HG03469 (cell line): ENCODE measurements around the gene ADGRL3.
"Not testable (repeated sequence)": the region's sequence is repeated elsewhere in the genome, so short reads cannot be mapped to it uniquely, and the experiment has no call there.

ENCODE experiments used
- ATAC-seq: cut with Tn5 transposase; IDR thresholded peaks from one replicate; pipeline ENCODE4 v1.9.1; 2021; ENCODE audit warnings: mild to moderate bottlenecking, moderate library complexity, moderate number of reproducible peaks; ENCODE audit not compliant: unreplicated experiment

The ADGRL3 gene

DNA sequence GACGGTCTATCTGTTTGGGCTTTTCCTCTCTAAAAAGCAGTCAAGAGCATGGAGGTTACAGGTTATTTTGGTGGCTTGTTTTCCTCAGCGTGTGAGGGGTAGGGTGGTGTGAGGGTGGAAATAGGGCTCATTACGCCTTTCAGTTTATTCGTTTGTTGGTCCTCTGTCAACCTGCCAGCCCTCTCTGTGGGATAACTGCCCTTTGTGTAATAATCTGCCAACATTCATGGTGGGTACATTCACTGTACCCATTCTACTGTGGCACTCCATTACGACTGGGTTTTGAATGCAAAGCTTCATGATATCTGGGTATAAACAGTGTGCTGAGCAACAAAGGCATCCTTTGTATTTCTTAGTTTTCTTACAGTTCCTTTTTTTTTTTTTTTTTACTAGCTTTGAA, 136.4 kb downstream of the ADGRL3 start:
- no peak for ATAC-seq

DNA sequence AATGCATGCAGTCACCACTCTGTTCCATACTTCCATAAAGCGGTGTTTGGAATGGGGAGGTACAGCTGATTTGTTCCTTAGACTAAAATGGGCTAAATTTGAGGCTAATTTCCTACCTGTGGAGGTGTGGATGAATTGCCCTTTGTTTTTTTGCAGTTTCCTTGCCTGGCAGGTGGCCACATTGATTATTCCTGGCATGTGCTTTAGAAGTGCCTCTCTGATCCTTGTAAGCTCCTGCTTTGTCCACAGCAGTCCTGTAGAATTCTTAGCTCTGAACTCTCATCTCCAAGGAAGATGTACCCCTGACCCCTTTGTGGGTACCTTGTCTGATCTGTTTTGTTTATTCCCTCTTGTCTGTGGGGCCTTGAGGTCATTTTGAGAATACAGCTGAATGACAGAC, 136.8 kb downstream of the ADGRL3 start:
- ATAC-seq: no peak

GRCh38 chr4:61342061-61342460, 141.9 kb downstream of the ADGRL3 start:
- ATAC-seq: no peak

DNA sequence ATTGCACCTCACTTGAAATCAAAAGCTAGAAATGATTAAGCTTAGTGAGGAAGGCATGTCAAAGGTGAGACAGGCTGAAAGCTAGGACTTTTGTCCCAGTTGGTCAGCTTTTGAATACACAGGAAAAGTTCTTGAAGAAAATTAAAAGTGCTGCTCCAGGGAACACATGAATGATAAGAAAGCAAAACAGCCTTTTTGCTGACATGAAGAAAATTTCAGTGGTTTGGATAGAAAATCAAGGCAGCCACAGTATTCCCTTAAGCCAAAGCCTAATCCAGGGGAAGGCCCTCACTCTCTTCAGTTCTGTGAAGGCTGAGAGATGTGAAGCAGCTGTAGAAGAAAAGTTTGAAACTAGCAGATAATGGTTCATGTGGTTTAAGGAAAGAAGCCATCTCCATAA, 150.8 kb downstream of the ADGRL3 start:
- no peak for ATAC-seq

GRCh38 chr4:61356696-61357095, 156.6 kb downstream of the ADGRL3 start:
- no peak for ATAC-seq

- ATAC-seq: no peak
These were observed 159.2 kb downstream of the ADGRL3 start for GRCh38 chr4:61359301-61359700.

DNA sequence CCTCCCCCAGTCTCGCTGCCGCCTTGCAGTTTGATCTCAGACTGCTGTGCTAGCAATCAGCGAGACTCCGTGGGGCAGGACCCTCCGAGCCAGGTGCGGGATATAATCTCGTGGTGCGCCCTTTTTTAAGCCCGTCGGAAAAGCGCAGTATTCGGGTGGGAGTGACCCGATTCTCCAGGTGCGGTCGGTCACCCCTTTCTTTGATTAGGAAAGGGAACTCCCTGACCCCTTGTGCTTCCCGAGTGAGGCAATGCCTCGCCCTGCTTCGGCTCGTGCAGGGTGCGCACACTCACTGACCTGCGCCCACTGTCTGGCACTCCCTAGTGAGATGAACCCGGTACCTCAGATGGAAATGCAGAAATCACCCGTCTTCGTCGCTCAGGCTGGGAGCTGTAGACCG, 172.7 kb downstream of the ADGRL3 start:
- not testable (repeated sequence) for ATAC-seq

GRCh38 chr4:61373901-61374440, 173.8 kb downstream of the ADGRL3 start:
- ATAC-seq: no peak

GRCh38 chr4:61374447-61374891, 174.3 kb downstream of the ADGRL3 start:
- ATAC-seq: no peak

GRCh38 chr4:61375301-61375700, 175.2 kb downstream of the ADGRL3 start:
- no peak for ATAC-seq

GRCh38 chr4:61376301-61376700, 176.2 kb downstream of the ADGRL3 start:
- no peak for ATAC-seq

DNA sequence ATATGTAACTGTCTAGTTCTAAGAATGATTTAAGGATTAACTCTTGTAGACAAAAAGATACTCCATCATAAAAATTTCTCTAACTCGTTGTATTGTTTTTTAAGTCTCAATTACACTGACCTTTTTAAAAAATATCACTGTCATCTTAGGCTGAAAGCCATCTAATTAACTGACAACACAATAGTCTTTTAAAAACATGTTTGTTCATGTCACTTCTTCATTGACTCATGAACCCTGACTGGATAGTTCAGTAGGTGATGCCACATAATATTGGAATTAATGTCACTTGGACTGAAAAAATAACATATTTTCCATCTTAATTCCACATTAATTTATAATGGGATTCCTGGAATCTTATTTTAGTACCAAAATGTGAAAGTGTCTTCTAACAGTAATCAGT, 179.3 kb downstream of the ADGRL3 start:
- ATAC-seq: no peak

GRCh38 chr4:61380865-61381264, 180.7 kb downstream of the ADGRL3 start:
- no peak for ATAC-seq

DNA sequence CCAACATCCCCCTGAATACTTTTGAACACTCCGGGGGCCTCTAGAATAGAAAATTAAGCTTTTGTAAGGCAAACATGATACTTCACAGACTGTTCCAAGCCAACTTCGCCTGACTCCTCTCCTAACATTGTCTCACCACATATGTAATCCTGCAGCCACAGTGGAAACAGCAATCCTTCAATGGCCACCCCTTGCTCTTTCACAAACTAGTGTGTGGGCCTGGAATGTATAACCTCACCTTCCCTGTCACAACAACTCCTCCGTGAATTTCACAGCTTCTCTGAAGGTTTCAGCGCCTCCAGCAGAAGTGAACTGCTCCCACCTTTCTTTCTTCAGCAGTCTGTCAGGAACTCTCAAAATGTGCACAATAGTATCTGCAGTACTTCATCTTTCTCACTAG, 185.1 kb downstream of the ADGRL3 start:
- ATAC-seq: no peak

DNA sequence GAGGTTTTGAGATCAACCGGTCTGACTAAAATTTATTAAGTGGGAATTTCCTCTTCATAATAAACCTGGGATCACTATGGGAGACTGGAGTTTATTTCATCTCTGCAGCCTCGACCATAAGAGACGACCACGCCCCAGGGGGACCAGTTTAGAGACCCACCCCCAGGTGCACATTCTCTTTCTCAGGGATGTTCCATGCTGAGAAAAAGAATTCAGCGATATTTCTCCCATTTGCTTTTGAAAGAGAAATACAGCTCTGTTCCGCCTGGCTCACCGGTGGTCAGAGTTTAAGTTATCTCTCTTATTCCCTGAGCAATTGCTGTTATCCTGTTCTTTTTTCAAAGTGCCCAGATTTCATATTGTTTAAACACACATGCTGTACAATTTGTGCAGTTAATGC, 187.2 kb downstream of the ADGRL3 start:
- not testable (repeated sequence) for ATAC-seq

DNA sequence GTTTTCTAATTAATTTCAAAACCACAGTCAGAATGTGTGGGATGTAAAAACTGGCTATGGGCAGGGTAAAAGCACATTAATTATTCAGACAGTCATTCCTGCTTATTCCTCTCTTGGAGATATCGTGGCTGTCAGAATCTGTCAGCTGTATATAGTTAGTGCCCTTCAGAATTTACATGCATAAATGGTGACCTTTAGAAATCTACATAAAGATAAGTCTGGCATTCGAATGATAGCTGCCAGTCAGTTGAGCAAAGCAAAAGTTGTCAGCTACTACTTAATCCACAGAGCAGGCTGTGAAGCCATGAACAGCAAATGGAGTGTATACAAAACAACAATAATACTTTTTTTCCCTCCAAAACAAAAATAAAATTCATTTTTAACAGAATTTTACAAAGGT, 189.5 kb downstream of the ADGRL3 start:
- no peak for ATAC-seq

GRCh38 chr4:61395754-61396153, 195.6 kb downstream of the ADGRL3 start:
- no peak for ATAC-seq

DNA sequence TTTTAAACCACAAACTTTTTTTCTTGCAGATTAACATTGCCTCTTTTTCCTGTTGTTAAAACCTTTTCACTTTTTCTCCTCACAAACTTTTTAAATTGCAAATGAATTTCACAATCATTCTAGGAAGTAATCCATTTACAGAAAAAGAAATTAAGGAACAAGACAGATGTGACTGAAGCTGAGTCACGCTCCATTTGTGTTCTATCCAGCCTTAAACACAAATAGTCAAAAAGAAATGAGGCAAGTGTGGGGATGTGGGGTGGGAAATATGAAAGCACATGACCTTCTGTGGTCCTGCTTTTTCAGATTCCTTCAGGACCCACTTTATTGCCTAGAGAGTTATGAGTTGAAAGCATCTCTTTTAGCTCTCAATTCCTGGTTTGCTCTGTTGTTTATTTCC, 197.0 kb downstream of the ADGRL3 start:
- no peak for ATAC-seq

DNA sequence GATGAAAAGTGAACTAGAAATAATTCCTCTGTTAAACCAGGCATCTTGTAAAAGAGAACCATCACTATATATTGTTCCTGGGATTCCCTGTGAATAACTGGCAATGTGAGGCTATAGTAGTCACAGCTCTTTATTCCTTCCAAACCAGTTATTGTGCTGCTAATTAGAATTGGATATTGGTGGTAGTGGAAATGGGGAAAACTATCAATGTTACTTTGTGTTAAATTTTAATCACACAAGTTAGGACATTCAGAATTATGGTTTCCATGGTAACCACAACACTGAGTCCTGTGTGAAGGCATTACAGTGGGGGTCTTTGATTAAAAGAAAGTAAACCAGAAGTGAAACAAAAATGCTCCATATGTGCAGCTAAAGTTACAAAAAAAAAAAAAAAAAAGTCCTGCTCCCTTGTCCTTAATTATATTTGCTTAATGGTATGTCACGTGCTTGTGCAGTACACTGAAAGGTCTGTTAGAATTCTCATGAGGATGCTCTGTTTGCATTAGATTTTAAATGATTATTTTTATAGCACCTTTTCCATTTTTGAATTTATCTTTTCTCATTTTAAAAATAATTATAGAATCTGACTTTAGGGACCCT, 200.4 kb downstream of the ADGRL3 start:
- no peak for ATAC-seq

- no peak for ATAC-seq
These were observed 201.6 kb downstream of the ADGRL3 start for GRCh38 chr4:61401771-61402170.

GRCh38 chr4:61405307-61405706, 205.2 kb downstream of the ADGRL3 start:
- ATAC-seq: no peak

- ATAC-seq: no peak
These were observed 206.6 kb downstream of the ADGRL3 start for GRCh38 chr4:61406677-61407076.
